PC-9 (cell line): ENCODE results near the gene CAPN13. TPM values are rescaled to one million over a fixed set of nuclear protein-coding genes. Genes with fewer than 3 reads are reported as not detected.

Experiments
- BruUV-seq: library from RNA; stranded (reverse); fragments of 400-500 nt; replicated peaks from 2 replicates; lab custom pipeline; 2021; lab: Mats Ljungman, UMichigan
- CTCF ChIA-PET: fragments of 300-600 bp; sonication (Branson Sonifier 250); formaldehyde crosslinking; loops from one replicate; lab custom pipeline; 2022; ENCODE audit warnings: antibody characterized with exemption; lab: Charles Lee
- POLR2A ChIA-PET: fragments of 300-600 bp; sonication (Branson Sonifier 250); formaldehyde crosslinking; loops from one replicate; lab custom pipeline; 2022; ENCODE audit warnings: antibody characterized with exemption; ENCODE audit not compliant: unreplicated experiment; lab: Charles Lee
- DNase-seq, 2 experiments: peaks; one replicate each; pipeline versions ENCODE4 v3.0.0 to v3.0.0-alpha.2; 2015 to 2022; ENCODE audit warnings: mixed read lengths in 1 of 2
- H2AFZ ChIP-seq: fragments of 200-600 bp; sonication (generic); 2 replicates; pipeline ENCODE4 v1.8.1; 2017; ENCODE audit warnings: antibody characterized with exemption
- H3F3A ChIP-seq: fragments of 200-600 bp; sonication (generic); 2 replicates; pipeline ENCODE4 v1.8.1; 2017; ENCODE audit warnings: antibody characterized with exemption, mild to moderate bottlenecking, low read depth; ENCODE audit not compliant: insufficient read depth
- H3K27ac ChIP-seq: fragments of 200-600 bp; sonication (generic); 2 replicates; pipeline ENCODE4 v1.6.1; 2016; ENCODE audit warnings: mixed run types
- H3K27me3 ChIP-seq: fragments of 200-600 bp; sonication (generic); 2 replicates; pipeline ENCODE4 v1.6.1; 2016; ENCODE audit warnings: low read depth, mixed run types; ENCODE audit not compliant: insufficient read depth
- H3K36me3 ChIP-seq: fragments of 200-600 bp; sonication (generic); 2 replicates; pipeline ENCODE4 v1.6.1; 2016; ENCODE audit warnings: low read depth, mixed run types
- H3K4me1 ChIP-seq: fragments of 200-600 bp; sonication (generic); replicated peaks from 2 replicates; pipeline ENCODE4 v1.6.1; 2016; ENCODE audit warnings: mixed run types; ENCODE audit not compliant: insufficient read depth
- H3K4me2 ChIP-seq: fragments of 200-600 bp; sonication (generic); 2 replicates; pipeline ENCODE4 v1.6.1; 2017; ENCODE audit warnings: mixed run types
- H3K4me3 ChIP-seq: fragments of 200-600 bp; sonication (generic); 2 replicates; pipeline ENCODE4 v1.6.1; 2016; ENCODE audit warnings: mixed run types
- H3K79me2 ChIP-seq: fragments of 200-600 bp; sonication (generic); 2 replicates; pipeline ENCODE4 v1.6.1; 2017; ENCODE audit warnings: low read depth, mixed run types
- H3K9me2 ChIP-seq: fragments of 200-600 bp; sonication (generic); 2 replicates; pipeline ENCODE4 v1.8.1; 2017; ENCODE audit warnings: mild to moderate bottlenecking; ENCODE audit not compliant: insufficient read depth
- H3K9me3 ChIP-seq: fragments of 200-600 bp; sonication (generic); 2 replicates; pipeline ENCODE4 v1.8.1; 2016; ENCODE audit warnings: low read depth; ENCODE audit not compliant: insufficient read depth
- H4K20me1 ChIP-seq: fragments of 200-600 bp; sonication (generic); 2 replicates; pipeline ENCODE4 v1.8.1; 2017; ENCODE audit not compliant: insufficient read depth
- CTCF ChIP-seq: fragments of 200-600 bp; sonication (generic); conservative IDR thresholded peaks from 2 replicates; pipeline ENCODE4 v1.6.1; 2017; ENCODE audit warnings: mixed run types, antibody characterized with exemption, mild to moderate bottlenecking, moderate library complexity
- EZH2 ChIP-seq: fragments of 200-600 bp; sonication (generic); IDR thresholded peaks from 2 replicates; pipeline ENCODE4 v1.8.0; 2017; ENCODE audit warnings: antibody characterized with exemption, low read depth
- intact Hi-C: fragments of 100-400 bp; cut with micrococcal nuclease; formaldehyde crosslinking; loops from one replicate; pipeline ENCODE4 v1.10.0; 2022; ENCODE audit not compliant: unreplicated experiment
- total RNA-seq: library from RNA; stranded (reverse); gene quantifications from 2 replicates; pipeline ENCODE4 v1.2.3, GENCODE V29; 2021

The CAPN13 gene
- total RNA-seq, 1 experiment from 2014 or later, result 1.5 TPM

DNA sequence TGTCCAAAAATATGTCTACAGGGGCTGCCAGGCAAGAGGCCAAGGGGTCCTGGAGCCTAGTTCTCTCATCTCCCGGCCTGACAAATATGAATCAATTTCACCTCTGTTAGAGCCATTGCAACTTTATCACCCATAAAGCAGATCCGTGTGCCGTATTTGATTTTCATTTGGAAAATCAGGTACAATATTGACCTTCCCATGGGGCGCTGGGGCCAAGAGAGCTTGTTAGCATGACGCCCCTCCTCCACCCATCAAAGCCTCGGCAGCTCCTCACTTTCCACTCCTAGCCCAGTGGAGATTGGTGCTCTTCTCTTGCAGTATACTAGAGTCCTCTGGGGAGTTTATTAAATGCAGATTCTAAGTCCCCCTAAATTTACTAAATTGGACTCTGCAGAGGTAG is 96.8 kb downstream of the CAPN13 start:
- no peaks in the 10 kb centered on the region for H3K27me3 ChIP-seq
- H3K27ac ChIP-seq, result no peak overlapping the region
- TF ChIP-seq CTCF, result no peak
- TF ChIP-seq EZH2, result no peak
- no peak overlapping the region for H2AFZ ChIP-seq
- CTCF ChIA-PET, result interaction anchor here (0.6 to 3.4 kb wide), 5 partner anchors 142 to 548 kb away, joined by 5 to 78 read pairs (median 10); no protein-coding TSS in a partner anchor
- intact Hi-C loops, result loop anchor here (10.0 kb wide), 2 partner anchors 724 to 1124 kb away; no protein-coding TSS in a partner anchor
- H3K9me2 ChIP-seq, result no peaks in the 10 kb centered on the region
- no TSS peak for BruUV-seq
- no peak for DNase-seq
- H3K4me2 ChIP-seq, result no peak overlapping the region
- no peak overlapping the region for H3K4me3 ChIP-seq
- no peaks in the 10 kb centered on the region for H3F3A ChIP-seq
- H4K20me1 ChIP-seq, result no peaks in the 10 kb centered on the region
- H3K9me3 ChIP-seq, result 0 out of 2 replicates have a peak, but pooled peaks cover 4% of the 10 kb centered on the region
- H3K36me3 ChIP-seq, result no peaks in the 10 kb centered on the region
- H3K4me1 ChIP-seq, result no peaks in the 10 kb centered on the region
- POLR2A ChIA-PET, result no interaction called here
- H3K79me2 ChIP-seq, result no peaks in the 10 kb centered on the region

DNA sequence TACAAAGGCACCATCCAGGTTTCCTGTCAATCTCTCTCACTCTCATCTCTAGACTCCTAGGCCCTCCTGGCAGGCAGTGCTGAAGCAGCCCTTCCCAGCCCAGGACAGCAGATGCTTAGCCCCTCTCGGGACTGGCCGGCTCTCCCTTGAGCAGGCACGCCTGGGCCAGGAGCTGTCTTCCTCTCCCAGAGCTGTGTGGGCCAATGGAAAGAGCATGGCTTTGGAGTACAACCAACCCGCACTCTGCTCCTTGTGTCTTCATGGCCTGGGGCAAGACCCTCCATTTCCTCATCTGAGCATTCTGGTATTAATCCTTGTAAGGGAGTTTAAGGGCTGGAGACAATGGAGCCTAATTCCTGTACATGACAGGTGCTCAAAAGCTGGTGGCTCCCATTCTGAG is 97.2 kb downstream of the CAPN13 start:
- TF ChIP-seq EZH2 (no peak), CTCF (no peak)
- Histone ChIP-seq H3K27ac (no peak overlapping the region), H3K36me3 (no peaks in the 10 kb centered on the region)

GRCh38 chr2:30709516-30709915 is 97.7 kb downstream of the CAPN13 start:
- TF ChIP-seq EZH2 (no peak), CTCF (no peak)
- no peak overlapping the region for H3K4me3 ChIP-seq
- 0 out of 2 replicates have a peak, but pooled peaks cover 4% of the 10 kb centered on the region for H3K9me3 ChIP-seq
- no peaks in the 10 kb centered on the region for H4K20me1 ChIP-seq
- intact Hi-C loops, result loop anchor here (10.0 kb wide), 1 partner anchor 435 kb away; no protein-coding TSS in a partner anchor
- DNase-seq, result no peak
- no TSS peak for BruUV-seq
- H2AFZ ChIP-seq, result no peak overlapping the region
- no peaks in the 10 kb centered on the region for H3K36me3 ChIP-seq
- no peaks in the 10 kb centered on the region for H3K4me1 ChIP-seq
- CTCF ChIA-PET, result interaction anchor here (3.4 kb wide), 1 partner anchor 545 kb away, joined by 78 read pairs; no protein-coding TSS in a partner anchor
- H3K79me2 ChIP-seq, result no peaks in the 10 kb centered on the region
- no peaks in the 10 kb centered on the region for H3F3A ChIP-seq
- H3K9me2 ChIP-seq, result no peaks in the 10 kb centered on the region
- H3K4me2 ChIP-seq, result no peak overlapping the region
- POLR2A ChIA-PET, result no interaction called here
- no peak overlapping the region for H3K27ac ChIP-seq
- no peaks in the 10 kb centered on the region for H3K27me3 ChIP-seq

More for the DNA sequence above, 97.2 kb downstream of the CAPN13 start:
- no peaks in the 10 kb centered on the region for H4K20me1 ChIP-seq
- no peak overlapping the region for H3K4me2 ChIP-seq
- H3K27me3 ChIP-seq, result no peaks in the 10 kb centered on the region
- no peaks in the 10 kb centered on the region for H3K9me2 ChIP-seq
- H3K4me3 ChIP-seq, result no peak overlapping the region
- H2AFZ ChIP-seq, result no peak overlapping the region
- no peak for DNase-seq
- H3K9me3 ChIP-seq, result 0 out of 2 replicates have a peak, but pooled peaks cover 4% of the 10 kb centered on the region
- CTCF ChIA-PET, result interaction anchor here (0.6 to 3.4 kb wide), 2 partner anchors 141 to 545 kb away, joined by 10 to 78 read pairs; no protein-coding TSS in a partner anchor
- no peaks in the 10 kb centered on the region for H3F3A ChIP-seq
- POLR2A ChIA-PET, result no interaction called here
- no peaks in the 10 kb centered on the region for H3K4me1 ChIP-seq
- intact Hi-C loops, result loop anchor here (10.0 kb wide), 2 partner anchors 725 to 1125 kb away; no protein-coding TSS in a partner anchor
- no TSS peak for BruUV-seq
- no peaks in the 10 kb centered on the region for H3K79me2 ChIP-seq
